Activated CD8-positive, alpha-beta memory T cell treated with anti-CD3 and anti-CD28 coated beads for 24 hours (primary cell): ENCODE measurements around the gene INF2.
"Not testable (repeated sequence)": the region's sequence is repeated elsewhere in the genome, so short reads cannot be mapped to it uniquely, and the experiment has no call there.

Source experiments
- DNase-seq: peaks from one replicate; pipeline ENCODE4 v3.0.0-alpha.2; 2020

INF2 gene

GRCh38 chr14:104739546-104740516, 50.4 kb downstream of the INF2 start:
- no peak for DNase-seq

- DNase-seq: no peak
Observed at GRCh38 chr14:104741108-104741802, 51.8 kb downstream of the INF2 start.

- DNase-seq: no peak
Observed at GRCh38 chr14:104741803-104742251, 52.4 kb downstream of the INF2 start.

- no peak for DNase-seq
Observed at GRCh38 chr14:104742586-104743455, 53.4 kb downstream of the INF2 start.

- no peak for DNase-seq
Observed at GRCh38 chr14:104743461-104744380, 54.3 kb downstream of the INF2 start.

- DNase-seq: no peak
Observed at GRCh38 chr14:104744484-104744883, 55.1 kb downstream of the INF2 start.

DNA sequence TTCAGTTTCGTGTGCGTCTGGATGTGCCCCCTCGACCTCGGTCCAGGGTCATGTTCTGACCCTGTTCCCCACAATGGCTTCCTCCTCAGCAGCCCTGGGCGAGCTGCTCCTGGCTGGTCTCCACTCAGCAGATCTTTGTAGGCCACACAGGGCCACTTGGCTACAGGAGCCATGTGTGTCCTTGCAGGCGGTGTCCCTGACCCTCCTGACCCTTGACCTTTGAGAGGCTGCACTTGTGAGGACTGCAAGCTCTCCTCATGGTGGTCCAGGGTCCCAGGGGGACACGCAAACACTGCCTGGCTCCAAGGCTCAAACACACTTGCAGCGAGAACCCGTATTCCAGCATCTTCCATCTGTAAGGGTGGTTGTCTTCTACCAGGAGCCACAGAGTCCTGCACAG, 56.0 kb downstream of the INF2 start:
- no peak for DNase-seq

GRCh38 chr14:104746071-104746545, 56.7 kb downstream of the INF2 start:
- no peak for DNase-seq

DNA sequence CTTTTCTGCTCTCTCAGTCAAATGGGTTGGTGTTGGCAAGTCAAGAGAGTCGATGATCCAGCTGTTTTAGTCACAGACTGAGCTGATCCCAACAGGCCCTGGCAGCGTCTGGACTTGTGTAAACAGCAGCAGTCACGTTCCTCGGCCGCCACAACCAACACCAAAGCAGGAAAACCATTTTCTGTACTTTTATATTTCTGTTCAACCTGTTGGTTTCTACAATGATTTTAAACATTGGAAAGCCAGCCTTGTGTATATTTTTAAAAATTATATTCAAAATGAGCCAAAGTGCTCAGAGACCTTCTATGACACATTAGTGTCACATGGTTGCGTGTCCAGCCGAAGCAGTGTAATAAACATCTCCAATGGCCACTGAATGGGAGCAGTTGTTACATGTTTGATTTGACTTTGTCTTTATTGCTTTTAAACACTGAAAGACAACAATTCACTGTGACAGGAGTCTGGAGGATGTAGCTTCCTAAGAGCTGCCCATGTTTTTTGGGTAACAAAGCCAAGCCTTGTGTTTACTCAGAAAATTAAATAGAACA, 57.6 kb downstream of the INF2 start:
- DNase-seq: no peak

GRCh38 chr14:104747876-104748275, 58.5 kb downstream of the INF2 start:
- no peak for DNase-seq

DNA sequence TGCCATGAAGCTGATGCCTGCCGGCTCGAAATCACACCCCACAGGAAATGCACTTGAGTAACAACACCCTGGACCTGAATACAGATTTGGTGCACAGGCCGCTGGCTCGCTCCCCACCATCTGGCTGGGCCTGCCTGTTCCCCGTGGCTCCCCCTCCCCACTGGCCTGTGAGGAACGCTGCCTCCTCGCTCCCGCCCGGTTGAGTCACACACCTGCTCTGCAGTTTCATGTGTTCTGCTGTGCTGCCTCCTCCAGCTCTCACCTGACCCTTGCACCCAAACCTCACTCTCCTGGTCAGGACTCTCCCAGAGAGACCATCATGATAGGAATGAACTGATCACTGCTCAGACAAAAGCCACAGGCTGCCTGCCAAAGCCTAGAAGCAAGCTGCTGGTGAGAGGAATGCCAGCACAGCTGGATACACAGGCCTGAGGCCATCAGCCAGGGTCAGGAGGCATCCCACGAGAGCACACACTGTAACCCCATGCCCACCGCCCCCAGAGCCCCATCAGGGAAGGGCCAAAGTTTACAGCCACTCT, 59.8 kb downstream of the INF2 start:
- DNase-seq: no peak

DNA sequence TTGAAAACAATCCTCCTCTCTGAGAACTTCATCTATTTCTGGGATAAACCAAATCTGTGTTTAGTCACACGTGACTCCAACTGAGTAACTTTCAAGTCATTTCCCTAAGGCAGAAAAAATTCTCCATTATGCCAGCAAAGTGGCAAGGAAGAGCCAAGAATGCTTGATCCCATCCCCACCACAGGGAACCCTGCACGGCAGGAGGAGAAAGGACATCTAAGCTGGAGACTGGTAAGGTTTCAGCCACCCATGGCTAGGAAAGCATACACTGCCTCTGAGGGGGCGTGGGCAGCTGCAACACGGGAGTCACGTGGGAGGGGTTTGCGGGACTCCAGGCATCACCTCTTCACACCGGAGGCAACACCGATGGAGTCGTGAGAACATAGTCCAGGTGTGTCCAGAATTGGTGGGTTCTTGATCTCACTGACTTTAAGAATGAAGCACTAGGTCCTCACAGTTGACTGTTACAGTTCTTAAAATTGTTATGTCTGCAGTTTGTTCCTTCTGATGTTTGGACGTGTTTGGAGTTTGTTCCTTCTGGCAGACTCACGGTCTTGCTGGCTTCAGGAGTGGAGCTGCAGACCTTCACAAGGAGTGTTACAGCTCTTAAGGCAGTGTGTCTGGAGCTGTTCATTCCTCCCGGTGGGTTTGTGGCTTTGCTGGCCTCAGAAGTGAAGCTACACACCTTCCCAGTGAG, 60.8 kb downstream of the INF2 start:
- no peak for DNase-seq

DNA sequence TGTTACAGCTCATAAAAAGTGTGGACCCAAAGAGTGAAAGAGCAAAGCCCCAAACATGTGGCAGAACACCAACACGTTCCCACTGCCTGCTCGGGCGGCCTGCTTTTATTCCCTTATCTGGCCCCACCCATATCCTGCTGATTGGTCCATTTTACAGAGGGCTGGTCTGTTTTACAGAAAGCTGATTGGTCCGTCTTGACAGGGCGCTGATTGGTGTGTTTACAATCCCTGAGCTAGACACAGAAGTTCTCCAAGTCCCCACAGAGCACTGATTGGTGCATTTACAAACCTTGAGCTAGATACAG, 61.3 kb downstream of the INF2 start:
- not testable (repeated sequence) for DNase-seq

GRCh38 chr14:104751539-104752422, 62.4 kb downstream of the INF2 start:
- DNase-seq: no peak

DNA sequence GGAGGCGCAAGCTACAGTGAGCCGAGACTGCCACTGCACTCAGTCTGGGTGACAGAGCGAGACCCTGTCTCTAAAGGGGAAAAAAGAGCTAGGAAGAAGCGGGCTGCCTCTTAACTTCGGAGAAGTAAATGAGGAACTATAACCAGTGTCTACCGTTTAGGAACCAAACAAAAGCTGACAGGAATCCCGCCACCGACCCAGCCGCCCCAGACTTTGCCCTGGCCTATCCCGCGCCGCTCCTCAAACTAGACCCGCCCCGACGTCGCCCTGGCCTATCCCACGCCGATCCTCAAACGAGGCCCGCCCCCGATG, 63.0 kb downstream of the INF2 start:
- DNase-seq: no peak

- DNase-seq: peak; percentile 99
Observed at GRCh38 chr14:104752735-104753527, 63.5 kb downstream of the INF2 start, which contains the start of gene SIVA1. TSS of gene SIVA1 (plus strand) at chr14:104753147. CDS start at chr14:104753202, 55 bp downstream.

- DNase-seq: peak; percentile 70
Observed at GRCh38 chr14:104753528-104754212, 64.3 kb downstream of the INF2 start.

- no peak for DNase-seq
Observed at GRCh38 chr14:104754213-104754851, 64.9 kb downstream of the INF2 start.
